Loucy (cell line): ENCODE data around the gene STARD10.

ENCODE experiments used
- H2AFZ ChIP-seq: fragments of 200-600 bp; sonication (generic); 2 replicates; pipeline ENCODE4 v1.6.0; 2016; ENCODE audit warnings: antibody characterized with exemption, mild to moderate bottlenecking, low read length, moderate library complexity
- H3F3A ChIP-seq: fragments of 200-600 bp; 2 replicates; pipeline ENCODE4 v1.6.0; 2016; ENCODE audit warnings: antibody characterized with exemption, low read depth, mild to moderate bottlenecking
- H3K27me3 ChIP-seq: fragments of 200-600 bp; sonication (generic); 2 replicates; pipeline ENCODE4 v1.6.1; 2014; ENCODE audit warnings: low read length, mild to moderate bottlenecking; ENCODE audit not compliant: insufficient read depth, poor library complexity, severe bottlenecking
- H3K36me3 ChIP-seq: fragments of 200-600 bp; sonication (generic); 2 replicates; pipeline ENCODE4 v1.6.1; 2016; ENCODE audit warnings: low read length; ENCODE audit not compliant: insufficient read depth
- H3K4me1 ChIP-seq: fragments of 200-600 bp; sonication (generic); 2 replicates; pipeline ENCODE4 v1.5.1; 2014; ENCODE audit warnings: low read length, mild to moderate bottlenecking; ENCODE audit not compliant: insufficient read depth, poor library complexity, severe bottlenecking
- H3K4me2 ChIP-seq: fragments of 200-600 bp; sonication (generic); 2 replicates; pipeline ENCODE4 v1.6.0; 2014; ENCODE audit warnings: antibody characterized with exemption, low read length, low read depth, mild to moderate bottlenecking; ENCODE audit not compliant: poor library complexity, severe bottlenecking
- H3K4me3 ChIP-seq: fragments of 200-600 bp; sonication (generic); 2 replicates; pipeline ENCODE4 v1.5.1; 2014; ENCODE audit warnings: low read length, mild to moderate bottlenecking, mixed read lengths; ENCODE audit not compliant: poor library complexity, severe bottlenecking
- H3K79me2 ChIP-seq: fragments of 200-600 bp; sonication (generic); 2 replicates; pipeline ENCODE4 v1.6.1; 2014; ENCODE audit warnings: low read length; ENCODE audit not compliant: insufficient read depth
- H3K9ac ChIP-seq: fragments of 200-600 bp; sonication (generic); 2 replicates; pipeline ENCODE4 v1.6.0; 2014; ENCODE audit warnings: mild to moderate bottlenecking, low read depth, low read length, moderate library complexity; ENCODE audit not compliant: poor library complexity, severe bottlenecking
- H3K9me2 ChIP-seq: fragments of 200-600 bp; sonication (generic); replicated peaks from 2 replicates; pipeline ENCODE4 v1.6.1; 2016; ENCODE audit warnings: low read depth, low read length, mixed read lengths
- H3K9me3 ChIP-seq: fragments of 200-600 bp; sonication (generic); 2 replicates; pipeline ENCODE4 v1.6.1; 2014; ENCODE audit warnings: mild to moderate bottlenecking, antibody characterized with exemption, low read length, low read depth; ENCODE audit not compliant: insufficient read depth
- H4K20me1 ChIP-seq: fragments of 200-600 bp; sonication (generic); 2 replicates; pipeline ENCODE4 v1.6.0; 2014; ENCODE audit warnings: antibody characterized with exemption, low read length, mild to moderate bottlenecking; ENCODE audit not compliant: insufficient read depth, poor library complexity, severe bottlenecking
- EZH2phosphoT487 ChIP-seq: fragments of 200-600 bp; IDR thresholded peaks from 2 replicates; pipeline ENCODE4 v1.6.1; 2018; ENCODE audit warnings: antibody characterized with exemption, mild to moderate bottlenecking, moderate library complexity, borderline replicate concordance
- TF ChIP-seq, protein P1 (sequence below): fragments of 200-600 bp; sonication (generic); conservative IDR thresholded peaks from 2 replicates; pipeline ENCODE4 v1.5.1; 2014; ENCODE audit warnings: mild to moderate bottlenecking, antibody characterized with exemption, low read length

Gene STARD10

DNA sequence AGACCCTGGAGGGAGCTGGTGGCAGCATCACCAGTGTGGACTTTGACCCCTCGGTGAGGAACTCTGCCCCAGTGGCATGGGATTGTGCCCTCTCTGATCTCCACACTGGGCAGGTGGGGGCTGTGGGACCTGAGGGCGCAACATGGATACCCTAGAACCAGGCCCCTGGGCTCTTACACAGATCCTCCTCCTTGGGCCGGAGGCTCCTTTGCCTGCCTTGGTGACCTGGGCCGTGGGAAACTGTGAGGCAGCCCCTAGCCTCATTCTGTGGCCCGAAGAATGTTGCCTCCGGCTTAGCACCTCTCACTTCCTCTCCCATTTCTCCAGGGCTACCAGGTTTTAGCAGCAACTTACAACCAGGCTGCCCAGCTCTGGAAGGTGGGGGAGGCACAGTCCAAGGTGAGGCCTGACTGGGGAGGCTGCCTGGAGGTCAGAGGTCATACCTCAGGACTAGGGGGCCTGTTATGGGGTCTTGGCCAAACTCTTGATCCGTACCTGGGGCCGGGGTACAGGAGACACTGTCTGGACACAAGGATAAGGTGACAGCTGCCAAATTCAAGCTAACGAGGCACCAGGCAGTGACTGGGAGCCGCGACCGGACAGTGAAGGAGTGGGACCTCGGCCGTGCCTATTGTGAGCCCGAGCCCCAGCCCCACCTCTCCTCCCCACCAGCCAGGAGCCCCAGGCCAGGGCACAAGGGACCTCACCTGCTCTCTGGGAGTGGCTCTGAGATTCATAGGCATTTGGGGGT lies 32.5 kb upstream of the STARD10 start:
- H3K4me3 ChIP-seq: no peak overlapping the region
- no peaks in the 10 kb centered on the region; the same call in 1 of the 2 replicates for H3K79me2 ChIP-seq
- H3K36me3 ChIP-seq: peaks cover 44% of the 10 kb centered on the region; the same call in 1 of the 2 replicates
- no peak overlapping the region for H2AFZ ChIP-seq
- H3K9ac ChIP-seq: no peak overlapping the region
- H3K27me3 ChIP-seq: no peaks in the 10 kb centered on the region
- no peaks in the 10 kb centered on the region for H3K9me3 ChIP-seq
- H3K4me2 ChIP-seq: no peak overlapping the region
- no peaks in the 10 kb centered on the region for H3K9me2 ChIP-seq
- no peaks in the 10 kb centered on the region for H3F3A ChIP-seq
- H3K4me1 ChIP-seq: no peaks in the 10 kb centered on the region
- H4K20me1 ChIP-seq: no peaks in the 10 kb centered on the region
- TF ChIP-seq, protein P1, sequence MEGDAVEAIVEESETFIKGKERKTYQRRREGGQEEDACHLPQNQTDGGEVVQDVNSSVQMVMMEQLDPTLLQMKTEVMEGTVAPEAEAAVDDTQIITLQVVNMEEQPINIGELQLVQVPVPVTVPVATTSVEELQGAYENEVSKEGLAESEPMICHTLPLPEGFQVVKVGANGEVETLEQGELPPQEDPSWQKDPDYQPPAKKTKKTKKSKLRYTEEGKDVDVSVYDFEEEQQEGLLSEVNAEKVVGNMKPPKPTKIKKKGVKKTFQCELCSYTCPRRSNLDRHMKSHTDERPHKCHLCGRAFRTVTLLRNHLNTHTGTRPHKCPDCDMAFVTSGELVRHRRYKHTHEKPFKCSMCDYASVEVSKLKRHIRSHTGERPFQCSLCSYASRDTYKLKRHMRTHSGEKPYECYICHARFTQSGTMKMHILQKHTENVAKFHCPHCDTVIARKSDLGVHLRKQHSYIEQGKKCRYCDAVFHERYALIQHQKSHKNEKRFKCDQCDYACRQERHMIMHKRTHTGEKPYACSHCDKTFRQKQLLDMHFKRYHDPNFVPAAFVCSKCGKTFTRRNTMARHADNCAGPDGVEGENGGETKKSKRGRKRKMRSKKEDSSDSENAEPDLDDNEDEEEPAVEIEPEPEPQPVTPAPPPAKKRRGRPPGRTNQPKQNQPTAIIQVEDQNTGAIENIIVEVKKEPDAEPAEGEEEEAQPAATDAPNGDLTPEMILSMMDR: no peak
- TF ChIP-seq EZH2phosphoT487: no peak

DNA sequence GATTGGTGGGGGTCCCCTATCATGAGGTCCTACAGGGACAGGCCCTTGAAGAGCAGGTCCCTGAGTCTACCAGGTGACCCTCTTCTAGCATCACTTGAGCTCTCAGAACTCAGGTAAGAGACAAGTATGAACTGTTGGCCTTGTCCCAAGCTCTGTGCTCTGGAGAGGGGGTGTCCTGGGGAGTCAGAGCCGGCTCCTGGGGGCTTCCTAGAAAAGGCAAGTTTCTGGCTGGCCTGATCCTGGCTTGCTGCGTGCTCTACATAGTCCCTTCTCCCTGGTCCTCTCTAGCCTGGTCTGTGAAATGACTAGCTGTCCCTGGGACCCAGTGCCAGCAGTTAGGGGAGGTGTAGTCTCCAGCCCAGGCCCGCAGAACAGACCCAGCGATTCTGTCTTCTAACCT lies 31.8 kb upstream of the STARD10 start:
- Histone ChIP-seq H3K9me2 (no peaks in the 10 kb centered on the region), H3K36me3 (peaks cover 51% of the 10 kb centered on the region; the same call in 1 of the 2 replicates), H3K4me1 (no peaks in the 10 kb centered on the region)

DNA sequence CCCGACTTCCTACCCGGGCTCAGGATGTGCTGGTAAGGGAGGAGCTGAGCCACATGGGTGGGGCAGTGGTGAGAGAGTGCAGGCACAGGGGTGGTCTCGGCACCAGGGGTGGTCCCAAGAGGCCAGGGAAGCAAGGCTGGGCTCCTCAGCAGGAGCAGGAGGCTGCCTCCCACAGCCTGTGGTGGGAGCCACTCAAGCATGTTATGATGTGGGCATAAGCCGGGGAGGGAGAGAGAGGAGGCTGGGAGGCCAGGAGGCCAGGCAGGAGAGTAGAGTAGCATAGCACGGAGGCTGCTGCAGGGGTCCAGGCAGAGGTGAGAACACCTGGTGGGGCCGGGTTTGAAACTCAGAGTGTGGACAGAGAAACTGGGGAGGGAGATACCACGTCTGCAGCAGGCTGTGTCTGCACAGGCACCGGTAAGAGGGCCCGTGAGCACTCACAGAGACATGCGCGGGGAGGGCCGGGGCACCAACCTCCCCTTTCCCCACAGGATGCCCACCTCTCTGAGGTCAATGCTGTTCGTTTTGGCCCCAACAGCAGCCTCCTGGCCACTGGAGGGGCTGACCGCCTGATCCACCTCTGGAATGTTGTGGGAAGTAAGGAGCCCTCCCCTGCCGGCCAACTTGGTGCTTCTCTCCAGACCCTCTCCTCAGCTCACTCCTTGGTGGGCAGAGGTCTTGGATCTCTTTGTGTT lies 31.1 kb upstream of the STARD10 start:
- no peaks in the 10 kb centered on the region for H3K4me1 ChIP-seq
- no peak overlapping the region for H3K9ac ChIP-seq
- no peaks in the 10 kb centered on the region for H4K20me1 ChIP-seq
- H3F3A ChIP-seq: no peaks in the 10 kb centered on the region
- H3K9me2 ChIP-seq: no peaks in the 10 kb centered on the region
- H3K4me2 ChIP-seq: no peak overlapping the region
- no peak overlapping the region for H2AFZ ChIP-seq
- H3K36me3 ChIP-seq: peaks cover 55% of the 10 kb centered on the region; the same call in 1 of the 2 replicates
- H3K9me3 ChIP-seq: no peaks in the 10 kb centered on the region
- H3K27me3 ChIP-seq: no peaks in the 10 kb centered on the region
- TF ChIP-seq, protein P1: no peak
- TF ChIP-seq EZH2phosphoT487: no peak
- no peaks in the 10 kb centered on the region; the same call in 1 of the 2 replicates for H3K79me2 ChIP-seq
- H3K4me3 ChIP-seq: no peak overlapping the region

More for the DNA sequence above, 31.8 kb upstream of the STARD10 start:
- TF ChIP-seq EZH2phosphoT487: no peak
- TF ChIP-seq, protein P1: no peak
- H2AFZ ChIP-seq: no peak overlapping the region
- H3F3A ChIP-seq: no peaks in the 10 kb centered on the region
- H3K79me2 ChIP-seq: no peaks in the 10 kb centered on the region; the same call in 1 of the 2 replicates
- no peaks in the 10 kb centered on the region for H3K27me3 ChIP-seq
- H3K4me2 ChIP-seq: no peak overlapping the region
- no peak overlapping the region for H3K4me3 ChIP-seq
- no peak overlapping the region for H3K9ac ChIP-seq
- no peaks in the 10 kb centered on the region for H4K20me1 ChIP-seq
- H3K9me3 ChIP-seq: no peaks in the 10 kb centered on the region
